WTC11 (cell line): ENCODE data around the gene HOXD12. TPM values are rescaled to one million over a fixed set of nuclear protein-coding genes. Genes with fewer than 3 reads are reported as not detected.

Experiments
- ATAC-seq: fragments of 200-7000 bp; cut with Tn5 transposase; 2 replicates; pipeline ENCODE4 v1.10.0; 2021; ENCODE audit warnings: mild to moderate bottlenecking, moderate library complexity
- CTCF ChIA-PET: fragments of 300-600 bp; sonication (Branson Sonifier 250); formaldehyde crosslinking; loops from one replicate; lab custom pipeline; 2021; ENCODE audit warnings: antibody characterized with exemption; lab: Charles Lee
- POLR2A ChIA-PET: fragments of 350-600 bp; sonication (Branson Sonifier 250); formaldehyde crosslinking; loops from one replicate; lab custom pipeline; 2021; ENCODE audit warnings: antibody characterized with exemption; lab: Charles Lee
- DNase-seq: peaks from one replicate; pipeline ENCODE4 v3.0.0; 2021; ENCODE audit warnings: low spot score
- H3K27ac Mint-ChIP-seq: 2 replicates; pipeline ENCODE4 v1.8.0; 2021; ENCODE audit warnings: mixed read lengths
- H3K27me3 Mint-ChIP-seq: 2 replicates; pipeline ENCODE4 v1.8.0; 2021; ENCODE audit warnings: low read depth, mild to moderate bottlenecking, moderate library complexity, mixed read lengths
- H3K36me3 Mint-ChIP-seq: 2 replicates; pipeline ENCODE4 v1.8.0; 2021; ENCODE audit warnings: mixed read lengths
- H3K4me1 Mint-ChIP-seq: 2 replicates; pipeline ENCODE4 v1.8.0; 2022; ENCODE audit warnings: mixed read lengths
- H3K4me3 Mint-ChIP-seq: 2 replicates; pipeline ENCODE4 v1.8.0; 2021; ENCODE audit warnings: mild to moderate bottlenecking, moderate library complexity, mixed read lengths
- H3K9me3 Mint-ChIP-seq: 2 replicates; pipeline ENCODE4 v1.8.0; 2021; ENCODE audit warnings: mixed read lengths
- AR ChIP-seq: fragments of 250-450 bp; sonication (Bioruptor Pico); IDR thresholded peaks from 2 replicates; pipeline ENCODE4 v1.9.0; 2021; ENCODE audit warnings: mild to moderate bottlenecking
- EMX1 ChIP-seq: fragments of 250-450 bp; sonication (Bioruptor Pico); IDR thresholded peaks from 2 replicates; pipeline ENCODE4 v1.8.0; 2021; ENCODE audit warnings: mild to moderate bottlenecking
- ERG ChIP-seq: fragments of 250-450 bp; sonication (Bioruptor Pico); IDR thresholded peaks from 2 replicates; pipeline ENCODE4 v1.8.0; 2021; ENCODE audit warnings: mild to moderate bottlenecking
- ETV6 ChIP-seq: sonication (generic); formaldehyde crosslinking; IDR thresholded peaks from 2 replicates; pipeline ENCODE4 v1.8.1; 2022; ENCODE audit warnings: mild to moderate bottlenecking, missing genetic modification reagents
- FOXP1 ChIP-seq: sonication (generic); formaldehyde crosslinking; IDR thresholded peaks from 2 replicates; pipeline ENCODE4 v1.8.0; 2022; ENCODE audit warnings: missing genetic modification reagents, mild to moderate bottlenecking, moderate library complexity, borderline replicate concordance
- HMGA2 ChIP-seq: fragments of 250-450 bp; sonication (Bioruptor Pico); IDR thresholded peaks from 2 replicates; pipeline ENCODE4 v1.4.0; 2021; ENCODE audit warnings: mild to moderate bottlenecking, moderate library complexity
- JAZF1 ChIP-seq: fragments of 250-450 bp; sonication (Bioruptor Pico); IDR thresholded peaks from 2 replicates; pipeline ENCODE4 v1.9.0; 2021; ENCODE audit warnings: moderate library complexity, mild to moderate bottlenecking, inconsistent platforms
- MAX ChIP-seq: sonication (generic); formaldehyde crosslinking; IDR thresholded peaks from 2 replicates; pipeline ENCODE4 v1.8.0; 2022; ENCODE audit warnings: mild to moderate bottlenecking, missing genetic modification reagents
- MLX ChIP-seq: sonication (generic); formaldehyde crosslinking; IDR thresholded peaks from 2 replicates; pipeline ENCODE4 v1.8.1; 2023; ENCODE audit warnings: mild to moderate bottlenecking, missing genetic modification reagents, moderate library complexity
- PRRX2 ChIP-seq: fragments of 250-450 bp; sonication (Bioruptor Pico); IDR thresholded peaks from 2 replicates; pipeline ENCODE4 v1.8.0; 2021; ENCODE audit warnings: mild to moderate bottlenecking
- ZBTB21 ChIP-seq: sonication (generic); formaldehyde crosslinking; IDR thresholded peaks from 2 replicates; pipeline ENCODE4 v1.8.1; 2023; ENCODE audit warnings: mild to moderate bottlenecking, missing genetic modification reagents, borderline replicate concordance
- ZNF219 ChIP-seq: sonication (generic); formaldehyde crosslinking; IDR thresholded peaks from 2 replicates; pipeline ENCODE4 v1.8.0; 2023; ENCODE audit warnings: missing genetic modification reagents, mild to moderate bottlenecking, borderline replicate concordance
- ZNF317 ChIP-seq: sonication (generic); formaldehyde crosslinking; IDR thresholded peaks from 2 replicates; pipeline ENCODE4 v1.8.1; 2023; ENCODE audit warnings: low read depth, mild to moderate bottlenecking, moderate library complexity, missing genetic modification reagents, borderline replicate concordance
- ZNF416 ChIP-seq: fragments of 250-450 bp; sonication (Bioruptor Pico); IDR thresholded peaks from 2 replicates; pipeline ENCODE4 v1.9.0; 2021; ENCODE audit warnings: mild to moderate bottlenecking, inconsistent platforms
- total RNA-seq: library from RNA; stranded (reverse); gene quantifications from 3 replicates; pipeline ENCODE4 v1.2.3, GENCODE V29; 2021
- TF ChIP-seq, protein P1 (sequence below): sonication (generic); formaldehyde crosslinking; IDR thresholded peaks from 2 replicates; pipeline ENCODE4 v1.8.1; 2023; ENCODE audit warnings: mild to moderate bottlenecking, missing genetic modification reagents
- TF ChIP-seq, protein P2 (sequence below): sonication (generic); formaldehyde crosslinking; IDR thresholded peaks from 2 replicates; pipeline ENCODE4 v1.8.1; 2022; ENCODE audit warnings: low read depth, mild to moderate bottlenecking, moderate library complexity, missing genetic modification reagents, borderline replicate concordance
- TF ChIP-seq, protein P3 (sequence below): sonication (generic); formaldehyde crosslinking; IDR thresholded peaks from 2 replicates; pipeline ENCODE4 v1.8.1; 2023; ENCODE audit warnings: mild to moderate bottlenecking, missing genetic modification reagents, moderate library complexity

HOXD12 gene
- total RNA-seq, 1 experiment from 2014 or later = 0.17 TPM

GRCh38 chr2:176072951-176073904, 26.4 kb upstream of the HOXD12 start:
- DNase-seq (no peak), ATAC-seq (peak; percentile 57)
- Mint-ChIP-seq H3K27ac (no peak overlapping the region), H3K4me1 (peaks cover 26% of the 10 kb centered on the region), H3K4me3 (no peak overlapping the region), H3K9me3 (no peaks in the 10 kb centered on the region), H3K36me3 (no peaks in the 10 kb centered on the region), H3K27me3 (peaks cover 100% of the 10 kb centered on the region)
- no peak for TF ChIP-seq MLX (CRISPR knock-in tag)
- TF ChIP-seq MAX (CRISPR knock-in tag) = no peak
- TF ChIP-seq ZNF317 = no peak
- no peak for TF ChIP-seq FOXP1
- TF ChIP-seq ZNF219 = no peak
- no peak for TF ChIP-seq HMGA2 (CRISPR knock-in tag)
- ChIA-PET CTCF (no interaction called here), POLR2A (interaction anchor here (0.6 kb wide), 1 partner anchor 250 kb away, joined by 3 read pairs; no protein-coding TSS in a partner anchor)

DNA sequence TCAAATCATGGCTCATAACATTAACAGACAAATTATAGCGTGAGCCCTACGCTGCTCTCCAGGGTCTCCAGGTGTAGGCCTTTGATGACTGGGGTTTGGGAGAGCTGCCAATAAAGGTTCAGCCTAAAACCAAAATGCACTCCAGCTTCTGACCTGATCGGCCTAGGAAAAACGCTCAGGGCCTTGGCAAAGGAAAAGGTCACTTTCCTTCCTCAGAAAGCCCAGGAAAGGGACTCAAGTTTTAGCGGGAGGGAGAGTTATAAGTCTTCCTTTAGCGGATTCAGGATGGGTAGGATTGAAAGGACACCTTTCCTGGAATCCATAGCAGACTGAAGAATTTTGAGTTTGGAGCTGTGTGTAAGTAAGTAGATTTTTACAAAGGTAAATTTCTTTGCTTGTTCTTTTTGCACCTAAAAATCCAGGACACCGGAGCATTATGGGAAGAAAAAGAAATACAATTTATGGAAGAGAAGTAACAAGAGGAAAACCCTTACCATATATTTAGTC, 24.6 kb upstream of the HOXD12 start:
- Mint-ChIP-seq H3K4me3 (peak overlapping the region; percentile 36), H3K9me3 (no peaks in the 10 kb centered on the region), H3K36me3 (no peaks in the 10 kb centered on the region), H3K27ac (no peak overlapping the region), H3K4me1 (peaks cover 33% of the 10 kb centered on the region), H3K27me3 (peaks cover 100% of the 10 kb centered on the region)
- ATAC-seq (no peak), DNase-seq (no peak)
- TF ChIP-seq ZBTB21 (CRISPR knock-in tag) (no peak), JAZF1 (CRISPR knock-in tag) (no peak), PRRX2 (CRISPR knock-in tag) (no peak), ZNF416 (CRISPR knock-in tag) (no peak), EMX1 (CRISPR knock-in tag) (no peak), AR (CRISPR knock-in tag) (no peak), ZNF317 (no peak), ETV6 (CRISPR knock-in tag) (no peak), ERG (no peak), HMGA2 (CRISPR knock-in tag) (no peak)
- TF ChIP-seq, protein P1, sequence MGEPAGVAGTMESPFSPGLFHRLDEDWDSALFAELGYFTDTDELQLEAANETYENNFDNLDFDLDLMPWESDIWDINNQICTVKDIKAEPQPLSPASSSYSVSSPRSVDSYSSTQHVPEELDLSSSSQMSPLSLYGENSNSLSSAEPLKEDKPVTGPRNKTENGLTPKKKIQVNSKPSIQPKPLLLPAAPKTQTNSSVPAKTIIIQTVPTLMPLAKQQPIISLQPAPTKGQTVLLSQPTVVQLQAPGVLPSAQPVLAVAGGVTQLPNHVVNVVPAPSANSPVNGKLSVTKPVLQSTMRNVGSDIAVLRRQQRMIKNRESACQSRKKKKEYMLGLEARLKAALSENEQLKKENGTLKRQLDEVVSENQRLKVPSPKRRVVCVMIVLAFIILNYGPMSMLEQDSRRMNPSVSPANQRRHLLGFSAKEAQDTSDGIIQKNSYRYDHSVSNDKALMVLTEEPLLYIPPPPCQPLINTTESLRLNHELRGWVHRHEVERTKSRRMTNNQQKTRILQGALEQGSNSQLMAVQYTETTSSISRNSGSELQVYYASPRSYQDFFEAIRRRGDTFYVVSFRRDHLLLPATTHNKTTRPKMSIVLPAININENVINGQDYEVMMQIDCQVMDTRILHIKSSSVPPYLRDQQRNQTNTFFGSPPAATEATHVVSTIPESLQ = no peak
- TF ChIP-seq, protein P2, sequence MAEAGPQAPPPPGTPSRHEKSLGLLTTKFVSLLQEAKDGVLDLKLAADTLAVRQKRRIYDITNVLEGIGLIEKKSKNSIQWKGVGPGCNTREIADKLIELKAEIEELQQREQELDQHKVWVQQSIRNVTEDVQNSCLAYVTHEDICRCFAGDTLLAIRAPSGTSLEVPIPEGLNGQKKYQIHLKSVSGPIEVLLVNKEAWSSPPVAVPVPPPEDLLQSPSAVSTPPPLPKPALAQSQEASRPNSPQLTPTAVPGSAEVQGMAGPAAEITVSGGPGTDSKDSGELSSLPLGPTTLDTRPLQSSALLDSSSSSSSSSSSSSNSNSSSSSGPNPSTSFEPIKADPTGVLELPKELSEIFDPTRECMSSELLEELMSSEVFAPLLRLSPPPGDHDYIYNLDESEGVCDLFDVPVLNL (CRISPR knock-in tag) = no peak
- TF ChIP-seq, protein P3, sequence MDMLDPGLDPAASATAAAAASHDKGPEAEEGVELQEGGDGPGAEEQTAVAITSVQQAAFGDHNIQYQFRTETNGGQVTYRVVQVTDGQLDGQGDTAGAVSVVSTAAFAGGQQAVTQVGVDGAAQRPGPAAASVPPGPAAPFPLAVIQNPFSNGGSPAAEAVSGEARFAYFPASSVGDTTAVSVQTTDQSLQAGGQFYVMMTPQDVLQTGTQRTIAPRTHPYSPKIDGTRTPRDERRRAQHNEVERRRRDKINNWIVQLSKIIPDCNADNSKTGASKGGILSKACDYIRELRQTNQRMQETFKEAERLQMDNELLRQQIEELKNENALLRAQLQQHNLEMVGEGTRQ (CRISPR knock-in tag) = no peak
- ChIA-PET CTCF (interaction anchor here (0.8 to 1.9 kb wide), 2 partner anchors 10 to 23 kb away, joined by 3 to 11 read pairs; no protein-coding TSS in a partner anchor), POLR2A (no interaction called here)
